ENCODE data around the gene NTS. TPM values are rescaled to one million over a fixed set of nuclear protein-coding genes. Genes with fewer than 3 reads are reported as not detected.

Gene NTS
- total RNA-seq, 1 donor from 2014 or later: 1.5 TPM

- Mint-ChIP-seq H3K9me3 (ENCODE audit: unreplicated experiment) (no peaks in the 10 kb centered on the region), H3K4me1 (ENCODE audit: low read depth, unreplicated experiment) (no peaks in the 10 kb centered on the region), H3K36me3 (ENCODE audit: low read depth, unreplicated experiment) (no peaks in the 10 kb centered on the region), H3K27me3 (ENCODE audit: low read depth, unreplicated experiment) (peaks cover 2% of the 10 kb centered on the region), H3K4me3 (ENCODE audit: unreplicated experiment) (no peak overlapping the region), H3K27ac (ENCODE audit: unreplicated experiment) (no peak overlapping the region)
- H3K36me3 ChIP-seq (ENCODE audit: insufficient read depth, low read length): no peaks in the 10 kb centered on the region
- no peak overlapping the region for H3K9ac ChIP-seq (ENCODE audit: low read length)
- H2AFZ ChIP-seq (ENCODE audit: low read depth, low read length): no peak overlapping the region
- H3K4me2 ChIP-seq (ENCODE audit: low read length): no peak overlapping the region
- no peak for TF ChIP-seq EZH2 (IDR thresholded peaks at IDR 0.05; ENCODE audit: insufficient read depth, low read length)
- H3K27ac ChIP-seq (ENCODE audit: low read depth, low read length): no peak overlapping the region
- H3K9me3 ChIP-seq (ENCODE audit: insufficient read depth, low read depth, low read length): no peaks in the 10 kb centered on the region
- FAIRE-seq (no peak), DNase-seq (ENCODE audit: low read depth) (no peak)
- no peaks in the 10 kb centered on the region for H3K27me3 ChIP-seq (ENCODE audit: insufficient read depth, low read length)
- no peak overlapping the region for H3K4me3 ChIP-seq (ENCODE audit: insufficient read depth, low read depth, low read length)
- no peaks in the 10 kb centered on the region for H3K79me2 ChIP-seq (ENCODE audit: insufficient read depth, low read length)
- H4K20me1 ChIP-seq (ENCODE audit: insufficient read depth, low read length): no peaks in the 10 kb centered on the region
- H3K4me1 ChIP-seq (ENCODE audit: insufficient read depth, low read length): no peaks in the 10 kb centered on the region
These were observed 30.3 kb upstream of the NTS start for GRCh38 chr12:85843606-85844310.

DNA sequence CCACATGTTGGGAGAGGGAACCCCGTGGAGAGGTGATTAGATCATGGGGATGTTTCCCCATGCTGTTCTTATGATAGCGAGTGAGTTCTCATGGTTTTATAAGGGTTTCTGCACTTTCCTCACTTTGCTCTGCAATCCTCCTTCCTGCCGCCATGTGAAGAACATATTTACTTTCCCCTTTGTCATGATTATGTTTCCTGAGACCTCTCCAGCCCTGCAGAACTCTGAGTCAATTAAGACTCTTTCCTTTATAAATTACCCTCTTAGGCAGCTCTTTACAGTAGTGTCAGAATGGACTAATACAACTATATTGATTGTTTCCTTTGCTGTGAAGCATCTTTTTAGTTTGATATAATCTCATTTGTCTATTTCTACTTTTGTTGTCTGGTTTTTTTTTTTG is 24.8 kb upstream of the NTS start:
- no peak overlapping the region for H3K27ac ChIP-seq (ENCODE audit: low read depth, low read length)
- H3K9me3 Mint-ChIP-seq (ENCODE audit: unreplicated experiment): no peaks in the 10 kb centered on the region
- no peak overlapping the region for H3K4me3 Mint-ChIP-seq (ENCODE audit: unreplicated experiment)
- FAIRE-seq (no peak), DNase-seq (ENCODE audit: low read depth) (no peak)
- H3K79me2 ChIP-seq (ENCODE audit: insufficient read depth, low read length): no peaks in the 10 kb centered on the region
- H4K20me1 ChIP-seq (ENCODE audit: insufficient read depth, low read length): no peaks in the 10 kb centered on the region
- H3K27me3 Mint-ChIP-seq (ENCODE audit: low read depth, unreplicated experiment): peaks cover 2% of the 10 kb centered on the region
- no peaks in the 10 kb centered on the region for H3K4me1 ChIP-seq (ENCODE audit: insufficient read depth, low read length)
- H2AFZ ChIP-seq (ENCODE audit: low read depth, low read length): no peak overlapping the region
- no peak overlapping the region for H3K4me3 ChIP-seq (ENCODE audit: insufficient read depth, low read depth, low read length)
- no peak overlapping the region for H3K27ac Mint-ChIP-seq (ENCODE audit: unreplicated experiment)
- H3K9ac ChIP-seq (ENCODE audit: low read length): no peak overlapping the region
- H3K36me3 Mint-ChIP-seq (ENCODE audit: low read depth, unreplicated experiment): no peaks in the 10 kb centered on the region
- H3K4me2 ChIP-seq (ENCODE audit: low read length): no peak overlapping the region
- H3K27me3 ChIP-seq (ENCODE audit: insufficient read depth, low read length): no peaks in the 10 kb centered on the region
- no peaks in the 10 kb centered on the region for H3K36me3 ChIP-seq (ENCODE audit: insufficient read depth, low read length)
- H3K4me1 Mint-ChIP-seq (ENCODE audit: low read depth, unreplicated experiment): no peaks in the 10 kb centered on the region
- TF ChIP-seq, protein P1, sequence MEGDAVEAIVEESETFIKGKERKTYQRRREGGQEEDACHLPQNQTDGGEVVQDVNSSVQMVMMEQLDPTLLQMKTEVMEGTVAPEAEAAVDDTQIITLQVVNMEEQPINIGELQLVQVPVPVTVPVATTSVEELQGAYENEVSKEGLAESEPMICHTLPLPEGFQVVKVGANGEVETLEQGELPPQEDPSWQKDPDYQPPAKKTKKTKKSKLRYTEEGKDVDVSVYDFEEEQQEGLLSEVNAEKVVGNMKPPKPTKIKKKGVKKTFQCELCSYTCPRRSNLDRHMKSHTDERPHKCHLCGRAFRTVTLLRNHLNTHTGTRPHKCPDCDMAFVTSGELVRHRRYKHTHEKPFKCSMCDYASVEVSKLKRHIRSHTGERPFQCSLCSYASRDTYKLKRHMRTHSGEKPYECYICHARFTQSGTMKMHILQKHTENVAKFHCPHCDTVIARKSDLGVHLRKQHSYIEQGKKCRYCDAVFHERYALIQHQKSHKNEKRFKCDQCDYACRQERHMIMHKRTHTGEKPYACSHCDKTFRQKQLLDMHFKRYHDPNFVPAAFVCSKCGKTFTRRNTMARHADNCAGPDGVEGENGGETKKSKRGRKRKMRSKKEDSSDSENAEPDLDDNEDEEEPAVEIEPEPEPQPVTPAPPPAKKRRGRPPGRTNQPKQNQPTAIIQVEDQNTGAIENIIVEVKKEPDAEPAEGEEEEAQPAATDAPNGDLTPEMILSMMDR (IDR thresholded peaks at IDR 0.05; ENCODE audit: insufficient read depth, low read depth, low read length): no peak
- no peak for TF ChIP-seq EZH2 (IDR thresholded peaks at IDR 0.05; ENCODE audit: insufficient read depth, low read length)
- H3K9me3 ChIP-seq (ENCODE audit: insufficient read depth, low read depth, low read length): no peaks in the 10 kb centered on the region

GRCh38 chr12:85855305-85855704 is 18.8 kb upstream of the NTS start:
- TF ChIP-seq EZH2 (IDR thresholded peaks at IDR 0.05; ENCODE audit: insufficient read depth, low read length): no peak
- TF ChIP-seq, protein P1 (IDR thresholded peaks at IDR 0.05; ENCODE audit: insufficient read depth, low read depth, low read length): no peak
- Histone ChIP-seq H3K79me2 (ENCODE audit: insufficient read depth, low read length) (no peaks in the 10 kb centered on the region), H2AFZ (ENCODE audit: low read depth, low read length) (no peak overlapping the region), H3K4me1 (ENCODE audit: insufficient read depth, low read length) (no peaks in the 10 kb centered on the region), H3K27ac (ENCODE audit: low read depth, low read length) (no peak overlapping the region), H3K9me3 (ENCODE audit: insufficient read depth, low read depth, low read length) (no peaks in the 10 kb centered on the region), H3K4me2 (ENCODE audit: low read length) (no peak overlapping the region), H4K20me1 (ENCODE audit: insufficient read depth, low read length) (no peaks in the 10 kb centered on the region), H3K36me3 (ENCODE audit: insufficient read depth, low read length) (no peaks in the 10 kb centered on the region), H3K9ac (ENCODE audit: low read length) (no peak overlapping the region), H3K27me3 (ENCODE audit: insufficient read depth, low read length) (no peaks in the 10 kb centered on the region), H3K4me3 (ENCODE audit: insufficient read depth, low read depth, low read length) (no peak overlapping the region)
- Mint-ChIP-seq H3K4me3 (ENCODE audit: unreplicated experiment) (no peak overlapping the region), H3K4me1 (ENCODE audit: low read depth, unreplicated experiment) (no peaks in the 10 kb centered on the region), H3K27me3 (ENCODE audit: low read depth, unreplicated experiment) (no peaks in the 10 kb centered on the region), H3K9me3 (ENCODE audit: unreplicated experiment) (no peaks in the 10 kb centered on the region), H3K27ac (ENCODE audit: unreplicated experiment) (no peak overlapping the region), H3K36me3 (ENCODE audit: low read depth, unreplicated experiment) (no peaks in the 10 kb centered on the region)
- DNase-seq (ENCODE audit: low read depth) (no peak), FAIRE-seq (no peak)

All from astrocyte (in vitro differentiated cells and primary cell).